IPS-18a (cell line): Measurements from ENCODE around the gene GABRR3.

Experiments
- H3K27ac ChIP-seq: one replicate; pipeline ENCODE4 v1.5.1; 2013; ENCODE audit warnings: low read length
- H3K27me3 ChIP-seq: one replicate; pipeline ENCODE4 v1.6.1; 2013; ENCODE audit warnings: mild to moderate bottlenecking, low read length; ENCODE audit not compliant: control insufficient read depth, insufficient read depth
- H3K36me3 ChIP-seq: one replicate; pipeline ENCODE4 v1.6.1; 2013; ENCODE audit warnings: low read depth, low read length; ENCODE audit not compliant: control insufficient read depth
- H3K4me1 ChIP-seq: one replicate; pipeline ENCODE4 v1.6.1; 2013; ENCODE audit warnings: low read depth, low read length; ENCODE audit not compliant: control insufficient read depth
- H3K4me3 ChIP-seq: one replicate; pipeline ENCODE4 v1.5.1; 2013; ENCODE audit warnings: low read length
- H3K9ac ChIP-seq: one replicate; pipeline ENCODE4 v1.6.1; 2013; ENCODE audit warnings: mild to moderate bottlenecking, low read length, moderate library complexity
- H3K9me3 ChIP-seq: one replicate; pipeline ENCODE4 v1.6.1; 2013; ENCODE audit warnings: low read depth, low read length; ENCODE audit not compliant: control insufficient read depth

GABRR3 gene

DNA sequence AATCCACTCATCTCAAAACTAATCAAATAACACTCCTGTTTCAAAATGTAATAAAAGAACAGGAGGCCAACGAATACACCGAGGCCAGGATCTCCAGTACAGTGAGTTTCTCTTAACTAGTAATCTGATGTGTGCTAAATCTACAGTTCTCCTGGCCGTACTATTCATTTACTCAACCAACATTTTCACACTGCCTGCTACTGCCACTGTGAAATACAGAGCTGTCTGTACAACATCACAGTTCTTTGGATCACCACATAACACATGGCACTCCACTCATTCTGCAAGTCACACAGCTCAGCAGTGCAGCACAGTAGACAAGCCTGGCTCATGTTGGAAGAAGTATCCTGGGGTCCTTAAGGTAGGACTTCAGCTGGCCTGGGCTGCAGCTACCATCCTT lies 84.8 kb downstream of the GABRR3 start:
- H3K4me3 ChIP-seq = no peak overlapping the region
- H3K9me3 ChIP-seq = no peaks in the 10 kb centered on the region
- H3K4me1 ChIP-seq = no peaks in the 10 kb centered on the region
- no peaks in the 10 kb centered on the region for H3K27me3 ChIP-seq
- H3K27ac ChIP-seq = no peak overlapping the region
- no peak overlapping the region for H3K9ac ChIP-seq
- peaks cover 6% of the 10 kb centered on the region for H3K36me3 ChIP-seq

- H3K27me3 ChIP-seq = no peaks in the 10 kb centered on the region
- no peaks in the 10 kb centered on the region for H3K9me3 ChIP-seq
- H3K9ac ChIP-seq = no peak overlapping the region
- no peak overlapping the region for H3K27ac ChIP-seq
- no peak overlapping the region for H3K4me3 ChIP-seq
- no peaks in the 10 kb centered on the region for H3K4me1 ChIP-seq
- peaks cover 12% of the 10 kb centered on the region for H3K36me3 ChIP-seq
These were observed 85.4 kb downstream of the GABRR3 start for GRCh38 chr3:97949743-97950142.

GRCh38 chr3:97949110-97949485 lies 86.0 kb downstream of the GABRR3 start:
- H3K9me3 ChIP-seq = no peaks in the 10 kb centered on the region
- H3K27ac ChIP-seq = no peak overlapping the region
- H3K4me1 ChIP-seq = no peaks in the 10 kb centered on the region
- no peak overlapping the region for H3K4me3 ChIP-seq
- no peak overlapping the region for H3K9ac ChIP-seq
- no peaks in the 10 kb centered on the region for H3K27me3 ChIP-seq
- peaks cover 13% of the 10 kb centered on the region for H3K36me3 ChIP-seq

- no peaks in the 10 kb centered on the region for H3K27me3 ChIP-seq
- no peaks in the 10 kb centered on the region for H3K4me1 ChIP-seq
- H3K9me3 ChIP-seq = no peaks in the 10 kb centered on the region
- peaks cover 13% of the 10 kb centered on the region for H3K36me3 ChIP-seq
- no peak overlapping the region for H3K9ac ChIP-seq
- H3K4me3 ChIP-seq = no peak overlapping the region
- H3K27ac ChIP-seq = no peak overlapping the region
These were observed 86.6 kb downstream of the GABRR3 start for GRCh38 chr3:97948351-97949109.

DNA sequence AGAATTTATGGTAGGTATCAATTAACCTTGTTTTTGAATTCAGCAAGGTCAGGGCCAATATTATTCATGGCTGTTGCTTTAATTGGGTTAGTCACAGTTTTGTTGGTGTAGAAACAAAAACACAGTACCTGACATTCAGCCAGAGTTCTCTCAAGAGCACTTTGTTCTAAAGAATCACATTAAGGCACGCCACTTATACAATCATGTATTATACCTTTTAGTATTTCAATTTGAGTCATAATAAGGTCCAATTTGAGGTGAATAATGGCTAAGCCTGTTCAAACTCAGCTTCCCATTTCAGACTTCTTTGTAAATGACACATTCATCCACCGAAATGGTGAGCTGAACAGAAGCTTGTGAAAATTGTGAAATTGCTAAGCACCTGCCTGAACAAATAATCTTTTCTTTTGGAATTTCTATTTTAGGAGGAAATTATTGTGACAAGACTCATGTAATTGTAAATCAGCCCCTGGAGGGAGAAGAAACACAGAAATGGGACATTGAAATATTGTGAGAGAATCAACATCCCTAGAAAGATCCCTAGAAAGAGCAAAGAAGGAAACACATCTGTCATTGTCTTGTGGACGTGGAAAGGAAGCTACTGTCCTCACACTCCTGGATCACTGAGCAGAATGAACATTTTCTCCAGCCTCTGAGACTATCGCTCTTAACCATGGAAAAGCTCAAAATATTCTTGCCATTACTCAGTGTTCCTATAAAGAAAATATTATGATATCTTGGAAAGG lies 92.1 kb downstream of the GABRR3 start:
- no peak overlapping the region for H3K9ac ChIP-seq
- H3K36me3 ChIP-seq = peaks cover 18% of the 10 kb centered on the region
- H3K9me3 ChIP-seq = no peaks in the 10 kb centered on the region
- no peak overlapping the region for H3K27ac ChIP-seq
- no peak overlapping the region for H3K4me3 ChIP-seq
- no peaks in the 10 kb centered on the region for H3K4me1 ChIP-seq
- no peaks in the 10 kb centered on the region for H3K27me3 ChIP-seq

DNA sequence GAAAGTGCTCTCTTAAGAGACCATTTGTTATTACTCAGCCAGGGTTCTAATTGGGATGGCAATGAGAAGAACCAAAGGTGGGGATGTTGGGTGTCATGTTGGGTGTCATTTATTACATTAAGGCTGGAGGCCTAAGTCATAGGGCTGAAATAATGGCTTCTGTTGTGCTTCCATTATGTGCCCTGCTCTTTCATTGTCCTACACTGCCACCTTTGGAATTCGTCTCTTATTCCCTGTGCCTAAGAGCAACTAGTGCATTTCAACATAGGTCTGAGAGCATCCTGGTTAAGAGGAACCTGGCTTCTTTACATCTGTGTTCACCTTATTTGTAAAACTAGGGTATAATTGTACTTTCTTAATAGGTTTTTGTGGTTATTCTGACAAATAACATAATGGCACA lies 95.1 kb downstream of the GABRR3 start:
- Histone ChIP-seq H3K27ac (no peak overlapping the region), H3K36me3 (peaks cover 9% of the 10 kb centered on the region), H3K9ac (no peak overlapping the region), H3K4me1 (no peaks in the 10 kb centered on the region), H3K27me3 (no peaks in the 10 kb centered on the region), H3K9me3 (no peaks in the 10 kb centered on the region), H3K4me3 (no peak overlapping the region)

GRCh38 chr3:97939401-97939800 lies 95.7 kb downstream of the GABRR3 start:
- H3K27ac ChIP-seq = no peak overlapping the region
- no peaks in the 10 kb centered on the region for H3K27me3 ChIP-seq
- H3K4me1 ChIP-seq = no peaks in the 10 kb centered on the region
- H3K9me3 ChIP-seq = no peaks in the 10 kb centered on the region
- H3K36me3 ChIP-seq = peaks cover 5% of the 10 kb centered on the region
- H3K4me3 ChIP-seq = no peak overlapping the region
- H3K9ac ChIP-seq = no peak overlapping the region

GRCh38 chr3:97938444-97938843 lies 96.7 kb downstream of the GABRR3 start:
- Histone ChIP-seq H3K9ac (no peak overlapping the region), H3K36me3 (peaks cover 5% of the 10 kb centered on the region), H3K27me3 (no peaks in the 10 kb centered on the region), H3K27ac (no peak overlapping the region), H3K4me3 (no peak overlapping the region), H3K4me1 (no peaks in the 10 kb centered on the region), H3K9me3 (no peaks in the 10 kb centered on the region)

DNA sequence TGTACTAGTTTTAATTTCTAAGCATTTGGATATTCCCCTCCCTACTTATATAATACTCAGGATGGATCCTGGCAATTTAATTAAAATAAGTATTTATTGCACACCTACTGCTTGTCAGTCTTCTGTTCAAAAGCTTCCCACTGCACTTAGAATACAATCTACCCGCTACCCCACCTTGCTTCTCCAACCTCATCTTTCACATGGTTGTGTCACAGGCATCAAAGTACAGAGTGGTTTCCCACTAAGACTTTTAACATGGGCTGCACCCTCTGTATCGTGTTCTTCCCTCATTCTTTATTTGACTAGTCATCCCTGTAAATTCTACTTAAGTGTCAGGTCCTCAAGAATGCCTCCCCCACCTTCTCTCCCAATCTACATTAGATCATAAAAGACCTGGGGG lies 97.9 kb downstream of the GABRR3 start:
- H3K4me3 ChIP-seq = no peak overlapping the region

DNA sequence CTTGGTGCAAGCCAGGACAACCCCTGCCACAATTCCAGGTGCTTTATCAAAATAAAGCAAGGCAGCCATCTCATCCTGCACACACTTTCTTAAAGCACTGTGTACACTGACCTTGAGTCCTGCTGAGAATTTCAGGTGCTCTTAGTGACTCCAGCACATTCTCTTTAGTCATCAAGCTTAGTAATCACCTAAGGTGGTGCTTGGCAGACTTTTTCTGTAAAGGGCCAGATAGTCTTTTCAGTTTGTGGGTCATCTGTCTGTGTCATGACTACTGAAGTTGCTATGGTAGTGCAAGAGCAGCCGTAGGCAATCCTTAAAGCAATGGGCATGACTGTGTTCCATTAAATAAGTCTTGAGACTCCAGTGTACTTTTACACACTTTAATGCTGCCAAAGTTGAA lies 99.3 kb downstream of the GABRR3 start:
- Histone ChIP-seq H3K36me3 (no peaks in the 10 kb centered on the region), H3K4me3 (no peak overlapping the region), H3K9ac (no peak overlapping the region), H3K27ac (no peak overlapping the region), H3K4me1 (no peaks in the 10 kb centered on the region), H3K27me3 (no peaks in the 10 kb centered on the region), H3K9me3 (no peaks in the 10 kb centered on the region)

More for the DNA sequence above, 97.9 kb downstream of the GABRR3 start:
- no peaks in the 10 kb centered on the region for H3K9me3 ChIP-seq
- no peak overlapping the region for H3K9ac ChIP-seq
- no peak overlapping the region for H3K27ac ChIP-seq
- H3K27me3 ChIP-seq = no peaks in the 10 kb centered on the region
- peaks cover under 1% of the 10 kb centered on the region for H3K36me3 ChIP-seq
- H3K4me1 ChIP-seq = no peaks in the 10 kb centered on the region
